Esophagus muscularis mucosa (tissue), 4 donors: ENCODE measurements around the gene DUSP22. TPM values are rescaled to one million over a fixed set of nuclear protein-coding genes. Genes with fewer than 3 reads are reported as not detected.

ENCODE experiments used
- DNase-seq: peaks from one replicate; pipeline ENCODE4 v3.0.0-alpha.2; 2017; ENCODE audit errors: extremely low spot score
- H3K27ac ChIP-seq, 4 donors: fragments of 200-600 bp; sonication (generic); replicated peaks in 1 of 4; 1 replicate in 3 of 4; 2 replicates in 1 of 4; pipeline ENCODE4 v1.5.1; 2016 to 2019; ENCODE audit warnings: mild to moderate bottlenecking in 1 of 4
- H3K27me3 ChIP-seq, 4 donors: fragments of 200-600 bp; sonication (generic); one replicate each; pipeline versions ENCODE4 v1.5.1 to v1.6.0; 2016 to 2019
- H3K36me3 ChIP-seq, 4 donors: fragments of 200-600 bp; sonication (generic); one replicate each; pipeline ENCODE4 v1.5.1; 2016 to 2019
- H3K4me1 ChIP-seq, 4 donors: fragments of 200-600 bp; sonication (generic); one replicate each; pipeline ENCODE4 v1.5.1; 2016 to 2019
- H3K4me3 ChIP-seq, 4 donors: fragments of 200-600 bp; sonication (generic); 1 replicate in 2 of 4; 2 replicates in 2 of 4; pipeline ENCODE4 v1.5.1; 2016 to 2019; ENCODE audit warnings: mild to moderate bottlenecking in 4 of 4, moderate library complexity in 1 of 4
- H3K9me3 ChIP-seq, 4 donors: fragments of 200-600 bp; sonication (generic); 1 replicate in 3 of 4; 2 replicates in 1 of 4; pipeline ENCODE4 v1.5.1; 2016 to 2019
- EP300 ChIP-seq: sonication (generic); formaldehyde crosslinking; IDR thresholded peaks from one replicate; pipeline ENCODE4 v1.6.1; 2017; ENCODE audit warnings: antibody characterized with exemption
- POLR2A ChIP-seq: fragments of 450-650 bp; IDR thresholded peaks from one replicate; pipeline ENCODE4 v1.6.1; 2017; ENCODE audit warnings: antibody characterized with exemption, moderate library complexity, mild to moderate bottlenecking, low read depth
- POLR2AphosphoS5 ChIP-seq, 2 donors: sonication (generic); formaldehyde crosslinking; IDR thresholded peaks; one replicate each; pipeline ENCODE4 v1.6.1; 2017; ENCODE audit warnings: antibody characterized with exemption in 2 of 2
- WGBS: methylation state at CpG from one replicate; pipeline ENCODE4 v1.1.5; 2018; 5-methylcytosine and 5-hydroxymethylcytosine counted together
- intact Hi-C: fragments of 100-400 bp; cut with DNase I; formaldehyde crosslinking; loops from one replicate; pipeline ENCODE4 v1.15.1; 2023
- total RNA-seq, 4 donors: library from RNA; depleted of rRNA; stranded (reverse); fragments of >200 nt; gene quantifications; one replicate each; pipeline versions ENCODE4 v1.1.0 to v1.2.1, GENCODE V29; 2016
- TF ChIP-seq, protein P1 (sequence below), 3 experiments: fragments of 200-600 bp in 2 of 3; fragments of 450-650 bp in 1 of 3; sonication (generic) in 2 of 3; IDR thresholded peaks; one replicate each; pipeline ENCODE4 v1.5.1; 2017 to 2019; ENCODE audit warnings: antibody characterized with exemption in 3 of 3, mild to moderate bottlenecking in 2 of 3, moderate library complexity in 1 of 3

The DUSP22 gene
- total RNA-seq, 4 donors from 2014 or later: 67.7 to 95.6 (median 73.7) TPM

DNA sequence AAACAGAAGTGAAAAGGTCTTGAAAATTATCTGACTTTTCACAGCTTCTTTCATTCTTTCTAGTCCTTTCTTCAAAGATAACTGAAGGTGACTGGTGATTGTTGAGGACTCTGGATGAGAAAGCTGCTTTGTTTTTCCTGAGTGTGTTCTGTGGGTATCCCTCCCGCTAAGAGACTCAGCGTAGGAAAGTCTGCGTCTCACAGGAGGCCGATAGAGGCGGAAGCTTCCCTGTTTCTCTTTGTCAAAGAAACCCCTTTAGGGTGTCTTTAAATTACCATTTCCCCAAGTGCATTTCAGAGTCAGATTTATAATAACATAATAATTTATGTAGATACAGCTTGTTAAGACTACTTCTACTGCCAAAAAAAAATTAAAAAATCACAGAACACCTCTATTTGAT is 68.1 kb downstream of the DUSP22 start:
- H3K27me3 ChIP-seq: peaks cover 0 to 15% (median 0%) of the 10 kb centered on the region in 4 donors
- WGBS: 77% methylated on average over 5 of the region's 5 CpGs
- H3K4me3 ChIP-seq: no peak overlapping the region
- no peak for DNase-seq
- H3K36me3 ChIP-seq: no peaks in the 10 kb centered on the region
- H3K4me1 ChIP-seq: no peaks in the 10 kb centered on the region
- H3K9me3 ChIP-seq: peaks cover 0 to 17% (median 4%) of the 10 kb centered on the region in 4 donors
- TF ChIP-seq EP300 (no peak), POLR2A (no peak), POLR2AphosphoS5 (IDR thresholded peaks at IDR 0.05) (no peak)
- TF ChIP-seq, protein P1, sequence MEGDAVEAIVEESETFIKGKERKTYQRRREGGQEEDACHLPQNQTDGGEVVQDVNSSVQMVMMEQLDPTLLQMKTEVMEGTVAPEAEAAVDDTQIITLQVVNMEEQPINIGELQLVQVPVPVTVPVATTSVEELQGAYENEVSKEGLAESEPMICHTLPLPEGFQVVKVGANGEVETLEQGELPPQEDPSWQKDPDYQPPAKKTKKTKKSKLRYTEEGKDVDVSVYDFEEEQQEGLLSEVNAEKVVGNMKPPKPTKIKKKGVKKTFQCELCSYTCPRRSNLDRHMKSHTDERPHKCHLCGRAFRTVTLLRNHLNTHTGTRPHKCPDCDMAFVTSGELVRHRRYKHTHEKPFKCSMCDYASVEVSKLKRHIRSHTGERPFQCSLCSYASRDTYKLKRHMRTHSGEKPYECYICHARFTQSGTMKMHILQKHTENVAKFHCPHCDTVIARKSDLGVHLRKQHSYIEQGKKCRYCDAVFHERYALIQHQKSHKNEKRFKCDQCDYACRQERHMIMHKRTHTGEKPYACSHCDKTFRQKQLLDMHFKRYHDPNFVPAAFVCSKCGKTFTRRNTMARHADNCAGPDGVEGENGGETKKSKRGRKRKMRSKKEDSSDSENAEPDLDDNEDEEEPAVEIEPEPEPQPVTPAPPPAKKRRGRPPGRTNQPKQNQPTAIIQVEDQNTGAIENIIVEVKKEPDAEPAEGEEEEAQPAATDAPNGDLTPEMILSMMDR (IDR thresholded peaks at IDR 0.05): no peak
- intact Hi-C loops: no loop called here
- H3K27ac ChIP-seq: no peak overlapping the region

DNA sequence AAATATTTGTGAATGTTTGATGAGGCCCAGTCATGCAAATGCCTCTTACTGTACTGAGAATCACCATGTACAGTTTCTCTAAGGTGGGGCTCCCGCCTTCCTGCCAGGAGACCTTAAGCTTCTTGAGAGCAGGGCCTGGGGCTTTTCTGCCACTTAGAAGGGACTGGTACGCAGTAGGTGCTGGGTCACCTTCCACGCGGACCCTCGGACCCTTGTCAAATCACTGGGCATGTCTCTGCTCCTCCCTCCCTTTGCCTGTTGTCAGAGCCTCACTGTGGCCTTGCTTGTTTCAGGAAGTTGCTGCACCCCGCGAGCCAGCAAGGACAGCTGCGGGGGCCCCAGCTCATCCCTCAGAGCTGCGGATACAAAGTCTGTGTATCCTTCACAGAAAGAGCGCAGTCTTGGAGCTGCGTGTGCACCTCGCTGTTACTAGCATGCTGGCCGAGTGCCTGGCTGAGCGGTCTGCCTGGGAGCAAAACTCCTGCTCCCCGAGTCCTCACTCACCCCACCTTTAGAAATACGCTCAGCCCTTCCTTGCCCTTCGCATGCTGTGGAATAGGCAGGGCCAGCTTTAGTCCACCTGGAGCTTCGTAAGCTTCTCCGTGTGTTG is 68.6 kb downstream of the DUSP22 start:
- DNase-seq: no peak
- 73% methylated on average over 19 of the region's 19 CpGs for WGBS
- intact Hi-C loops: no loop called here

DNA sequence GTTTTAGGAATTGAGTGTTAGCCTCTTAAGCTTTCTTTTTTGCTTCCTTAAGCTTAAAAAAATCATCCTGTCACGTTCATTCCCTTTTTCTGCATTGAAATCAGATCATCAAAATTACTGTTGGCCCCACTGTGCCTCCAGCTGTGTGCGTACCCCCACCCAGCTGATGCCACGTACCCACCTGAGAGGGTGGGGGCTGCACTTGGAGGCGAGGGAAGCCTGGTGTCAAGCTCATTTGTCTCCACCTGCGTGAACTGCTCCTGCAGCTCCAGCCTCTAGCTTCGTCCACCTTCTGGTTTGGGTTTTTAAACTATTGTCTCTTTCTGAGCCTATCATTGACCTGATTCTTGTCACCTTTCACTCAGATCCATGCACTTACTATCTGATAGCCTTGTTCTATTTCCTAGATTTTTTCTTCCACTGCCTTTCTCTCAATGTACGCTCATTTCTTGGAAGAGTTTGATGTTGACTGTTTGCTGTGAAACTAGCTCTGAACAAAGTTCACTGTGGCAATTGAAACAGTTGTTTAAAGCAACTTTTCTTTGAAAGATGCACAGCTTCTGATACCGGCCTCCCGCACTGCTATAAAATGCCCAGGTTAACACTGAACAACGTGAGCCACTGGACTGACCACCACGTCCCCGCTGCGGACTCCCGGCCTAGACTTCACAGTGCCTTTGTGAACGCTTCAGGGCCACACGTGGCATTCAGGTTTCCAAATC is 69.3 kb downstream of the DUSP22 start:
- Histone ChIP-seq H3K27ac (no peak overlapping the region), H3K27me3 (peaks cover 0 to 26% (median 0%) of the 10 kb centered on the region in 4 donors), H3K4me1 (no peaks in the 10 kb centered on the region), H3K9me3 (peaks cover 0 to 17% (median 4%) of the 10 kb centered on the region in 4 donors), H3K4me3 (no peak overlapping the region), H3K36me3 (no peaks in the 10 kb centered on the region)
- no peak for TF ChIP-seq POLR2AphosphoS5 (IDR thresholded peaks at IDR 0.05)
- TF ChIP-seq EP300: no peak
- intact Hi-C loops: no loop called here
- DNase-seq: no peak
- WGBS: 83% methylated on average over 16 of the region's 16 CpGs

More for the DNA sequence above, 68.6 kb downstream of the DUSP22 start:
- Histone ChIP-seq H3K4me1 (no peaks in the 10 kb centered on the region), H3K4me3 (no peak overlapping the region), H3K27me3 (peaks cover 0 to 19% (median 0%) of the 10 kb centered on the region in 4 donors), H3K27ac (no peak overlapping the region), H3K36me3 (no peaks in the 10 kb centered on the region), H3K9me3 (peaks cover 0 to 17% (median 4%) of the 10 kb centered on the region in 4 donors)
- TF ChIP-seq POLR2AphosphoS5 (IDR thresholded peaks at IDR 0.05) (no peak), POLR2A (no peak), EP300 (no peak)
- TF ChIP-seq, protein P1 (IDR thresholded peaks at IDR 0.05): no peak

DNA sequence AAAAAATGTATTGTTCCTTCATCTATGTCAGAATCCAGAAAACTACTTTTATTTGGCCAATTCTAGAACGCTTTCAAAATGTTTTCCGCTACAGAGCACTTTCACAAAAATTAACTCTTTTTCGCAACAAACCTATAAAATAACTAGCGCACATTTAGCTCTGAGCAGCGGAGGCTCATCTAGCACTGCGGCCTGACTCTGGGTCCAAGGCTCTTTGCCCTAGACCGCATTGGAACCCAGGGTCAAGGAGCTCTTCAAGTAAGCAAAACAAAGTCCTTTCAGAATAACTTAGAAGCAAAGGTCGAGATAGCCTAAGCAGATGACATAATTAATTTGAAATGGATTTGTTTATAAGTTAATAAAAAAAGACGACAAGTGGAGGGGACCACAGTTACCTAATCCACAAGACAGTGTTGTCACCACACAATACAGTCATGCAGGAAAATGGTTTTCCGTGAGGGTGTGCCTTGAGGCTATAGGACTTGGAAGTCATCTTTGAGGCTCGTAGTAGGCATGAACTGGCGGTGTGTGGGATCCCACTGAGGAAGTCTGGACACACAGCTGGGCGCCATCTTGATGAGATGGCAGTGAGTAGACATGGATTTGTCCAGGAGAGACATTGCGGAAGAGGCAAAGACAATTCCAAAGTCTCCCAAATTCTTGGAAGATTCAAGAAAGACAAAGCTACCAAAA is 70.1 kb downstream of the DUSP22 start:
- intact Hi-C loops: no loop called here
- TF ChIP-seq, protein P1 (IDR thresholded peaks at IDR 0.05): no peak
- no peak for TF ChIP-seq POLR2AphosphoS5 (IDR thresholded peaks at IDR 0.05)
- TF ChIP-seq POLR2A: no peak
- no peak for TF ChIP-seq EP300
- Histone ChIP-seq H3K4me3 (no peak overlapping the region), H3K27ac (no peak overlapping the region), H3K36me3 (no peaks in the 10 kb centered on the region), H3K27me3 (peaks cover 0 to 34% (median 0%) of the 10 kb centered on the region in 4 donors), H3K4me1 (no peaks in the 10 kb centered on the region), H3K9me3 (peaks cover 0 to 17% (median 4%) of the 10 kb centered on the region in 4 donors)
- WGBS: 80% methylated on average over 14 of the region's 14 CpGs
- DNase-seq: no peak

DNA sequence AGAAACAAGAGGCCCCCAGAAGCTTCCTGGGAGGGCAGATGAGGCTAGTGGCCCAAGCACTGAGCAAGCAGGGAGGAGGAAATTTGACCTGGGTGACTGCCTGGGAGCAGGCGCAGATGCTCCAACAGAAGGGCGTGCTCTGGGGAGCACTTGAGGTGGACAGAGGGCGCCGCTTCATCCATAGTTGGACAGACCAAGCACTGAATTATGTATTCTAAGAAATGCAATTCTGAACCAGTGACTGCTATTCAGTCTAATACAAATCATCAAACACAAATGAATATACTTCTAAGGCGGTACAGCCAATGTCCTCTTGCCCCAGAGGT is 70.6 kb downstream of the DUSP22 start:
- H3K9me3 ChIP-seq: peaks cover 0 to 17% (median 4%) of the 10 kb centered on the region in 4 donors

More for the DNA sequence above, 70.6 kb downstream of the DUSP22 start:
- no peak for TF ChIP-seq POLR2AphosphoS5 (IDR thresholded peaks at IDR 0.05)
- no peak for TF ChIP-seq POLR2A
- TF ChIP-seq, protein P1 (IDR thresholded peaks at IDR 0.05): no peak
- no peak for TF ChIP-seq EP300
- 72% methylated on average over 5 of the region's 5 CpGs for WGBS
- Histone ChIP-seq H3K27me3 (peaks cover 0 to 39% (median under 1%) of the 10 kb centered on the region in 4 donors), H3K4me1 (no peaks in the 10 kb centered on the region), H3K4me3 (no peak overlapping the region), H3K36me3 (no peaks in the 10 kb centered on the region), H3K27ac (no peak overlapping the region)
- DNase-seq: no peak
- intact Hi-C loops: no loop called here
